Endothelial cell of umbilical vein (primary cell): ENCODE measurements around the gene PPHLN1. TPM values are rescaled to one million over a fixed set of nuclear protein-coding genes. Genes with fewer than 3 reads are reported as not detected.

Experiments
- BruUV-seq: library from RNA; stranded (reverse); fragments of 400-500 nt; replicated peaks from 2 replicates; lab custom pipeline; 2021; lab: Mats Ljungman, UMichigan
- CTCF ChIA-PET: fragments of 300-600, 350-600 bp; sonication (Branson Sonifier 250); formaldehyde crosslinking; loops from one replicate; lab custom pipeline; 2021; ENCODE audit warnings: antibody characterized with exemption, inconsistent platforms; lab: Charles Lee
- POLR2A ChIA-PET: fragments of 300-600, 350-600 bp; sonication (Branson Sonifier 250); formaldehyde crosslinking; loops from one replicate; lab custom pipeline; 2021; ENCODE audit warnings: antibody characterized with exemption, inconsistent platforms; lab: Charles Lee
- DNase-seq: peaks from one replicate; pipeline ENCODE4 v3.0.0-alpha.2; 2011; ENCODE audit warnings: low read depth, low spot score
- FAIRE-seq: peaks from 2 replicates; lab custom pipeline; 2011; peaks lifted over from hg19 to GRCh38; lab: Jason Lieb, UNC
- H2AFZ ChIP-seq: 2 replicates; pipeline ENCODE4 v1.6.0; 2012; ENCODE audit warnings: low read depth, low read length, control low read depth, inconsistent platforms
- H3K27ac ChIP-seq: 2 replicates; pipeline ENCODE4 v1.5.1; 2011; ENCODE audit warnings: low read depth, mild to moderate bottlenecking, control low read depth, low read length, moderate library complexity; ENCODE audit not compliant: insufficient read depth
- H3K27me3 ChIP-seq, 2 experiments: 2 replicates each; pipeline versions ENCODE4 v1.6.0 to v1.6.1; 2011; ENCODE audit warnings: low read length in 2 of 2, mixed read lengths in 1 of 2; ENCODE audit not compliant: control insufficient read depth in 2 of 2, insufficient read depth in 2 of 2
- H3K36me3 ChIP-seq, 2 experiments: 2 replicates in 1 of 2; 3 replicates in 1 of 2; pipeline ENCODE4 v1.5.1; 2011; ENCODE audit warnings: low read length in 2 of 2, mild to moderate bottlenecking in 1 of 2, moderate library complexity in 1 of 2; ENCODE audit not compliant: control insufficient read depth in 2 of 2, insufficient read depth in 2 of 2; ENCODE audit errors: extremely low read depth in 1 of 2
- H3K4me1 ChIP-seq: 3 replicates; pipeline ENCODE4 v1.5.1; 2011; ENCODE audit warnings: mild to moderate bottlenecking, low read length; ENCODE audit not compliant: control insufficient read depth, insufficient read depth; ENCODE audit errors: extremely low read depth
- H3K4me2 ChIP-seq: 2 replicates; pipeline ENCODE4 v1.6.1; 2011; ENCODE audit warnings: low read length, control low read depth, mixed read lengths; ENCODE audit not compliant: insufficient read depth
- H3K4me3 ChIP-seq, 3 experiments: fragments of 200-600 bp in 1 of 3; sonication (generic), shearing (Covaris generic) in 1 of 3; replicated peaks in 1 of 3; 2 replicates each; pipeline ENCODE4 v1.5.1; 2011 to 2016; ENCODE audit warnings: control low read depth in 3 of 3, low read length in 3 of 3, mild to moderate bottlenecking in 2 of 3, inconsistent platforms in 1 of 3, low read depth in 1 of 3, moderate library complexity in 1 of 3; ENCODE audit not compliant: insufficient read depth in 1 of 3
- H3K79me2 ChIP-seq: 2 replicates; pipeline ENCODE4 v1.6.0; 2012; ENCODE audit warnings: low read length, inconsistent platforms; ENCODE audit not compliant: control insufficient read depth, insufficient read depth
- H3K9ac ChIP-seq: replicated peaks from 2 replicates; pipeline ENCODE3; 2011; ENCODE audit warnings: low read length, control low read depth; ENCODE audit not compliant: insufficient read depth; ENCODE audit errors: extremely low read depth
- H3K9me1 ChIP-seq: replicated peaks from 3 replicates; pipeline ENCODE4 v1.6.0; 2011; ENCODE audit warnings: mild to moderate bottlenecking, low read length; ENCODE audit not compliant: control insufficient read depth, insufficient read depth; ENCODE audit errors: extremely low read depth
- H3K9me3 ChIP-seq: replicated peaks from 2 replicates; pipeline ENCODE4 v1.5.1; 2012; ENCODE audit warnings: low read length, inconsistent platforms; ENCODE audit not compliant: control insufficient read depth, insufficient read depth
- H4K20me1 ChIP-seq: replicated peaks from 2 replicates; pipeline ENCODE3; 2011; ENCODE audit warnings: mild to moderate bottlenecking, low read length; ENCODE audit not compliant: control insufficient read depth, insufficient read depth; ENCODE audit errors: extremely low read depth
- EZH2 ChIP-seq: IDR thresholded peaks from 2 replicates; pipeline ENCODE4 v1.6.1; 2012; ENCODE audit warnings: borderline replicate concordance, low read depth, mild to moderate bottlenecking, moderate library complexity, low read length, inconsistent platforms; ENCODE audit not compliant: severe bottlenecking
- FOS ChIP-seq: IDR thresholded peaks from 2 replicates; pipeline ENCODE4 v1.6.1; 2011; ENCODE audit warnings: mild to moderate bottlenecking, low read length, moderate library complexity, borderline replicate concordance; ENCODE audit not compliant: insufficient read depth
- GATA2 ChIP-seq: IDR thresholded peaks from 2 replicates; pipeline ENCODE4 v1.7.0; 2011; ENCODE audit warnings: low read depth, mild to moderate bottlenecking, moderate library complexity, mixed read lengths, low read length; ENCODE audit not compliant: insufficient read length, insufficient read depth
- JUN ChIP-seq: IDR thresholded peaks from 2 replicates; pipeline ENCODE4 v1.6.1; 2011; ENCODE audit warnings: borderline replicate concordance, low read depth; ENCODE audit not compliant: insufficient read length, insufficient read depth
- MYC ChIP-seq: IDR thresholded peaks from one replicate; pipeline ENCODE4 v1.6.1; 2011; ENCODE audit warnings: mild to moderate bottlenecking, low read depth, low read length
- POLR2A ChIP-seq: IDR thresholded peaks from 2 replicates; pipeline ENCODE4 v1.6.1; 2012; ENCODE audit warnings: low read depth, mild to moderate bottlenecking, control low read depth, low read length
- POLR2AphosphoS5 ChIP-seq: IDR thresholded peaks from 2 replicates; pipeline ENCODE4 v1.6.1; 2012; ENCODE audit warnings: low read depth, mild to moderate bottlenecking, control low read depth, low read length, moderate library complexity; ENCODE audit not compliant: insufficient read depth
- dilution Hi-C: fragments of 300-500 bp; cut with MboI; formaldehyde crosslinking; loops from one replicate; pipeline ENCODE4 v1.15.0; 2019; ENCODE audit warnings: low sequenced_read_pairs; ENCODE audit not compliant: extremely low pct_ligation_motif_present
- intact Hi-C: fragments of 100-400 bp; cut with micrococcal nuclease; formaldehyde crosslinking; loops from one replicate; pipeline ENCODE4 v1.10.0; 2022
- polyA plus RNA-seq, 4 experiments: library from polyadenylated mRNA; depleted of rRNA in 3 of 4; stranded (reverse) in 3 of 4; unstranded in 1 of 4; fragments of >200 nt; gene quantifications; 2 replicates each; pipeline versions ENCODE4 v1.2.1 to v1.2.3, GENCODE V29; 2011 to 2012; ENCODE audit warnings: missing spikeins in 1 of 4
- total RNA-seq: library from RNA; stranded (reverse); gene quantifications from 2 replicates; pipeline ENCODE4 v1.2.3, GENCODE V29; 2021
- TF ChIP-seq, protein P1 (sequence below): IDR thresholded peaks from 2 replicates; pipeline ENCODE4 v1.6.1; 2011; ENCODE audit not compliant: insufficient read depth, insufficient read length
- TF ChIP-seq, protein P2 (sequence below), 2 donors: IDR thresholded peaks; 1 replicate in 1 of 2; 2 replicates in 1 of 2; pipeline ENCODE4 v1.5.1; 2011; ENCODE audit warnings: low read length in 2 of 2, mild to moderate bottlenecking in 2 of 2, moderate library complexity in 2 of 2, control low read depth in 1 of 2, inconsistent platforms in 1 of 2, low read depth in 1 of 2; ENCODE audit not compliant: insufficient read depth in 1 of 2; ENCODE audit errors: extremely low read depth in 1 of 2

PPHLN1 gene
- total and polyA plus RNA-seq, 2 donors (not counting 3 experiments of a cell fraction or from before 2014, with no cell fraction given) = 23.4 to 62.2 TPM

DNA sequence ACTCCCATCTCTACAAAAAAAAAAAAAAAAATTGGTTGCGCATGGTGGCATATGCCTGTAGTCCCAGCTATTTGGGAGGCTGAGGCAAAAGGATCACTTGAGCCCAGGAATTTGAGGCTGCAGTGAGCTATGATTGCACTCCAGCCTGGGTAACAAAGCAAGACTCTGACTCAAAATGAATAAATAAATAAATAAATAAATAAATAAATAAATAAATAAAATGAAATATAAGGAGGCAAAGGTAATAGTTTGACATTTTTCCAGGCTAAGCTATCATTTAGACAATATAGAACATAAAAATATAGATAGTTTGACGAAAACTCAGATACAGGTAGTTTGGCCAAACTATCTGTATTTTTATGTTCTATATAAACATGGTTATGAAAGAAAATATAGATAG, 40.5 kb upstream of the PPHLN1 start:
- no peak overlapping the region for H3K4me2 ChIP-seq
- no peaks in the 10 kb centered on the region for H3K9me1 ChIP-seq
- H3K27me3 ChIP-seq = peaks cover 5% of the 10 kb centered on the region in 2 experiments
- FAIRE-seq = no peak
- no peak overlapping the region for H3K9ac ChIP-seq
- no peak overlapping the region for H2AFZ ChIP-seq
- intact Hi-C loops (no loop called here), dilution Hi-C loops (no loop called here)
- ChIA-PET POLR2A (no interaction called here), CTCF (no interaction called here)
- BruUV-seq = no TSS peak
- no peaks in the 10 kb centered on the region for H3K9me3 ChIP-seq
- no peak for TF ChIP-seq GATA2
- TF ChIP-seq JUN = no peak
- no peak for TF ChIP-seq EZH2
- no peak for TF ChIP-seq POLR2AphosphoS5
- no peak for TF ChIP-seq FOS
- TF ChIP-seq, protein P1, sequence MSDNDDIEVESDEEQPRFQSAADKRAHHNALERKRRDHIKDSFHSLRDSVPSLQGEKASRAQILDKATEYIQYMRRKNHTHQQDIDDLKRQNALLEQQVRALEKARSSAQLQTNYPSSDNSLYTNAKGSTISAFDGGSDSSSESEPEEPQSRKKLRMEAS = no peak
- no peak for TF ChIP-seq MYC
- TF ChIP-seq POLR2A = no peak
- TF ChIP-seq, protein P2, sequence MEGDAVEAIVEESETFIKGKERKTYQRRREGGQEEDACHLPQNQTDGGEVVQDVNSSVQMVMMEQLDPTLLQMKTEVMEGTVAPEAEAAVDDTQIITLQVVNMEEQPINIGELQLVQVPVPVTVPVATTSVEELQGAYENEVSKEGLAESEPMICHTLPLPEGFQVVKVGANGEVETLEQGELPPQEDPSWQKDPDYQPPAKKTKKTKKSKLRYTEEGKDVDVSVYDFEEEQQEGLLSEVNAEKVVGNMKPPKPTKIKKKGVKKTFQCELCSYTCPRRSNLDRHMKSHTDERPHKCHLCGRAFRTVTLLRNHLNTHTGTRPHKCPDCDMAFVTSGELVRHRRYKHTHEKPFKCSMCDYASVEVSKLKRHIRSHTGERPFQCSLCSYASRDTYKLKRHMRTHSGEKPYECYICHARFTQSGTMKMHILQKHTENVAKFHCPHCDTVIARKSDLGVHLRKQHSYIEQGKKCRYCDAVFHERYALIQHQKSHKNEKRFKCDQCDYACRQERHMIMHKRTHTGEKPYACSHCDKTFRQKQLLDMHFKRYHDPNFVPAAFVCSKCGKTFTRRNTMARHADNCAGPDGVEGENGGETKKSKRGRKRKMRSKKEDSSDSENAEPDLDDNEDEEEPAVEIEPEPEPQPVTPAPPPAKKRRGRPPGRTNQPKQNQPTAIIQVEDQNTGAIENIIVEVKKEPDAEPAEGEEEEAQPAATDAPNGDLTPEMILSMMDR (IDR thresholded peaks at IDR 0.05; ENCODE audit: extremely low read depth in 1 of 2, insufficient read depth in 1 of 2, low read depth in 1 of 2, low read length in 2 of 2) = no peak
- no peaks in the 10 kb centered on the region for H3K4me1 ChIP-seq
- no peak for DNase-seq
- no peaks in the 10 kb centered on the region for H3K36me3 ChIP-seq
- H4K20me1 ChIP-seq = no peaks in the 10 kb centered on the region
- no peak overlapping the region for H3K4me3 ChIP-seq
- H3K79me2 ChIP-seq = no peaks in the 10 kb centered on the region
- no peak overlapping the region for H3K27ac ChIP-seq
